GM18873 (cell line): ENCODE data around the gene ACACA.

Experiments
- ATAC-seq: cut with Tn5 transposase; IDR thresholded peaks from one replicate; pipeline ENCODE4 v1.9.1; 2021; ENCODE audit warnings: mild to moderate bottlenecking, moderate library complexity, moderate number of reproducible peaks; ENCODE audit not compliant: unreplicated experiment, low FRiP score

The ACACA gene

GRCh38 chr17:37191219-37191618, 215.4 kb downstream of the ACACA start:
- ATAC-seq = no peak

- no peak for ATAC-seq
Observed at GRCh38 chr17:37190493-37190892, 216.1 kb downstream of the ACACA start.

- ATAC-seq = no peak
Observed at GRCh38 chr17:37188157-37188556, 218.5 kb downstream of the ACACA start.

GRCh38 chr17:37187262-37187661, 219.4 kb downstream of the ACACA start:
- ATAC-seq = no peak

- ATAC-seq = no peak
Observed at GRCh38 chr17:37182786-37183465, 223.7 kb downstream of the ACACA start.

GRCh38 chr17:37180376-37180775, 226.3 kb downstream of the ACACA start:
- no peak for ATAC-seq

- no peak for ATAC-seq
Observed at GRCh38 chr17:37179893-37180292, 226.7 kb downstream of the ACACA start.

- no peak for ATAC-seq
Observed at GRCh38 chr17:37177254-37177870, 229.3 kb downstream of the ACACA start.

- ATAC-seq = no peak
Observed at GRCh38 chr17:37176723-37177122, 229.9 kb downstream of the ACACA start.

- no peak for ATAC-seq
Observed at GRCh38 chr17:37174205-37174604, 232.4 kb downstream of the ACACA start.

GRCh38 chr17:37170881-37171425, 235.7 kb downstream of the ACACA start:
- no peak for ATAC-seq

- ATAC-seq = no peak
Observed at GRCh38 chr17:37168731-37169353, 237.8 kb downstream of the ACACA start.

- ATAC-seq = no peak
Observed at GRCh38 chr17:37167756-37168155, 238.9 kb downstream of the ACACA start.

GRCh38 chr17:37164057-37164456, 242.6 kb downstream of the ACACA start:
- no peak for ATAC-seq

- ATAC-seq = no peak
Observed at GRCh38 chr17:37162800-37163199, 243.8 kb downstream of the ACACA start.

GRCh38 chr17:37160944-37161343, 245.7 kb downstream of the ACACA start:
- no peak for ATAC-seq

GRCh38 chr17:37158290-37158689, 248.3 kb downstream of the ACACA start:
- no peak for ATAC-seq

GRCh38 chr17:37148156-37148555, 258.5 kb downstream of the ACACA start:
- ATAC-seq = no peak

GRCh38 chr17:37147301-37147812, 259.3 kb downstream of the ACACA start:
- ATAC-seq = no peak

GRCh38 chr17:37146086-37147064, 260.3 kb downstream of the ACACA start:
- ATAC-seq = no peak
